Activated naive CD4-positive, alpha-beta T cell treated with anti-CD3 and anti-CD28 coated beads for 36 hours (primary cell): ENCODE results near the gene MORN1. TPM values are rescaled to one million over a fixed set of nuclear protein-coding genes. Genes with fewer than 3 reads are reported as not detected.

Experiments used
- CTCF ChIA-PET: fragments of 350-600 bp; sonication (Branson Sonifier 250); formaldehyde crosslinking; loops from one replicate; lab custom pipeline; 2021; ENCODE audit warnings: antibody characterized with exemption; lab: Charles Lee
- DNase-seq: peaks from one replicate; pipeline ENCODE4 v3.0.0-alpha.2; 2020
- H3K27ac Mint-ChIP-seq: one replicate; pipeline ENCODE4 v1.8.0; 2021; ENCODE audit warnings: mild to moderate bottlenecking, mixed read lengths
- H3K27me3 Mint-ChIP-seq: one replicate; pipeline ENCODE4 v1.8.0; 2021; ENCODE audit warnings: low read depth, mixed read lengths
- H3K36me3 Mint-ChIP-seq: one replicate; pipeline ENCODE4 v1.8.0; 2021; ENCODE audit warnings: low read depth, mixed read lengths
- H3K4me1 Mint-ChIP-seq: one replicate; pipeline ENCODE4 v1.8.0; 2021; ENCODE audit warnings: low read depth, mixed read lengths
- H3K4me3 Mint-ChIP-seq: one replicate; pipeline ENCODE4 v1.8.0; 2021; ENCODE audit warnings: mild to moderate bottlenecking, moderate library complexity, mixed read lengths
- H3K9me3 Mint-ChIP-seq: one replicate; pipeline ENCODE4 v1.8.0; 2021; ENCODE audit warnings: mixed read lengths
- intact Hi-C: fragments of 100-400 bp; cut with micrococcal nuclease; formaldehyde crosslinking; loops from one replicate; pipeline ENCODE4 v1.15.1; 2023
- total RNA-seq, 2 experiments: library from RNA; stranded (reverse); gene quantifications; one replicate each; pipeline ENCODE4 v1.2.3, GENCODE V29; 2021

Gene MORN1
- total RNA-seq, 2 experiments from 2014 or later, result 3.2 to 4.9 TPM

DNA sequence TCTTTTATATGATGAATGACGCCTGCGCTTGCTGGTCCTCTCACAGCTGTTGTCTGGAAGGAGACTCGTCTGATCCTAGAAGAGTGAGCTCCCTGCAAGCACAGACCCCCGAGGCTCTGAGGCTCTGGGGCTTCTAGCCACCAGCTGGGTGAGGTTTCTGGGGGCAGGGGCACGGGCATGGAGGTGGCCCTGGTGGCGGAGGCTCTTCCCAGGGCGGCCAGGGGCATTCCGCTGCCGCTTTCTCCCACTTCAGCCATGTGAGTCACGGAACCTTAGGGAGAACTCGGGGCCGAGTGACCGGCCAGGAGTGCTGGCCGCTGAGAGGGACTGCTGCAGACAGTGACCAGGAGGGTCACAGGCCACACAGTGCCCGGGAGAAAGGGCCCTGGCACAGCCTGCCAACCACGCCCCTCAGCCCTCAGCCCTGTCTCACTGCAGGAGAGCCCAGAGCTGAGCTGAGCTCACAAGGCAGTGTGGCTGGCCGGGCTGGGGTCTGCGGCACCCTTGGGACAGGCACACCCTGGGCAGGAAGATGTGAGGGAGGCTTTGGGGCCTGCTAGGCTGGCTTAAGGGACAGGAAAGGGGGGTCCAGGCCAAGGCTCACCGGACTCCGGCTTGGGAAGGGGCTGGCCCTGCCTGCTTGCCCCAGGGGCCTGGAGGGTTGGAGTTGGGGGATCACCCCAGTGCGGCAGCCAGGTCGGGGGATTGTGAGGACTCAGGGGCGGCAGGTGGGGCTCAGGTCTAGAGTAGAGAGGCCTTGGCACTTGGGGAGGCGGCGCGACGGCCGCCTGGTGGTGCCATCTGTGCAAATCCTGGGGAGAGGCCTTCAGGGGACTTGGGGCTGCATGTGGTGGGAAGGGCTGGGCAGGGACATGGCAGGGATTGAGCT lies 35.7 kb downstream of the MORN1 start:
- no peak for DNase-seq
- Mint-ChIP-seq H3K4me1 (no peaks in the 10 kb centered on the region), H3K9me3 (no peaks in the 10 kb centered on the region), H3K36me3 (no peaks in the 10 kb centered on the region), H3K27me3 (no peaks in the 10 kb centered on the region), H3K27ac (no peak overlapping the region), H3K4me3 (no peak overlapping the region)
- intact Hi-C loops, result no loop called here
- CTCF ChIA-PET, result no interaction called here

DNA sequence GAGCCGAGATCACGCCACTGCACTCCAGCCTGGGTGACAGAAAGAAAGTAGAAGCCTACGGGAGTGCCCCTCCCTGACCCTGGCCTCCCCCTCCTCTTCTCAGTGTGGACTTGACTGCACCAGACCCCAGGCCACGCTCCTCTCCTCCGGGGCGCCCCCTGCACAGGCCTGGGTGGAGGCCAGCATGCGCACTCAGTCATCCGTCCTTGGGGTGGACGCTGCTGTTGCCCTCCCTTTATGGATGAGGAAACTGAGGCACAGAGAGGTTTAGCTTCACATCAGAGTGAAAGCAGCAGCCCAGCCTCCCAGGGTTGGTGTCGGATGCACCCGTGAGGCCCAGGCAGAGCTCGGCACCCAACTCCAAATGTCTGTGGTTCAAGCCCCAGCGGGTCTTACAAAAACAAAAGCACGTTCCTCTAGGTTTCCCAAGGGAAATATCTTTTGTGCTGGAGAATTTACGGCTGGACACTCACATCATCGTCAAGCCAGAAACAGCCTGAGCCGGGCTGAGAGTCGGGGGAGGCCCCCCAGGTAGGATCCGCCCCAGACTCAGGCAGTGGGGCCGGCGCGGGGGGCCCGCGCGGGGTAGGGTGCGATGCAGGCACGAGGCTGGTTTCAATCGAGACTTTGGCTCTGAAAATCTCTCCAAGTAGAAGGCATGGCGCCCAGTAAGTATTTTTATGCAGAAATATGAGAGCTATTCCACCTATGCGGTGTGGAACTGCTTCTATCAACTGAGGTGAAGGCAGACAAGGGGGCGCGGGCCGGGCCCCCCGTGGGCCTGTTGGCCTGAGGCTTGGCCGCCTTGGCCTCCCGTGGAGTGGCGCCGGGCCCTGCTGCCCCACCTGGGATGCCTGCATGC lies 36.6 kb downstream of the MORN1 start:
- intact Hi-C loops, result no loop called here
- DNase-seq, result no peak
- Mint-ChIP-seq H3K27ac (no peak overlapping the region), H3K36me3 (no peaks in the 10 kb centered on the region), H3K4me1 (no peaks in the 10 kb centered on the region), H3K27me3 (no peaks in the 10 kb centered on the region), H3K4me3 (no peak overlapping the region), H3K9me3 (no peaks in the 10 kb centered on the region)
- CTCF ChIA-PET, result no interaction called here

DNA sequence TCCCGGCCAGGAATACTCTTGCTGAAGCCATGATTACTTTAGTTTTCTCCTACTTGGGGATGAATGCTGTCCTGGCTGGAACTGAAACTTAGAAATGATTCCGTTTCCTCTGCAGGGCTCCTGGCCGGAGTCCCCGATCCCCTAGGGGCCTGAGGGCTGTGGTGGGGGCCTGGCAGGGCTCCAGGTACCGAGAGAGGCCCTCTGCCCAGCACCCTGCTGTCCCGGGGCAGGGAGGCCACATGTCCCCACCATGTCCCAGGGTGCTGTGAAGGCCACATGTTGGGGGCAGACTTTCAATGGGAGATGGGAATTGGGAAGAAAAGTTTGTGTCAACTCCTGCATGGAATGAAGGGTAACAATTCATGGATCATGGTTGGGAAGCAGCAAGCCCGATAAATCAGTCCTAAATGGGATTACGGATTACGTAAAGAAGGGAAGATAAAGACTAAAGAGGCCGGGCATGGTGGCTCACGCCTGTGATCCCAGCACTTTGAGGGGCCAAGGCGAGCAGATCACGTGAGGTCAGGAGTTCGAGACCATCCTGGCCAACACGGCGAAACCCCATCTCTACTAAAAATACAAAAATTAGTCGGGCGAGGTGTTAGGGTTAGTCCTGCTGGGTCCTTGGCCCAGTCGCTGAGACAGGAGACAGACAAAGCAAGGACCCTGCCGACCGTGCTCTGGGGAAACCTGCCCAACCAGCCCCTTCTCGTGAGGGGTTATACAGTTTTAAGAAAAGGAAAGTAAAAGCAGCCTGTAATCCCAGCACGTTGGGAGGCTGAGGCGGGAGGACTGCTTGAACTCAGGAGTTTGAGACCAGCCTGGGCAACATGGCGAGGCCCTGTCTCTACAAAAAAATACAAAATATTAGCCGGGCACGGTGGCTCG lies 37.6 kb downstream of the MORN1 start:
- no peaks in the 10 kb centered on the region for H3K9me3 Mint-ChIP-seq
- H3K27ac Mint-ChIP-seq, result no peak overlapping the region
- H3K27me3 Mint-ChIP-seq, result no peaks in the 10 kb centered on the region
- CTCF ChIA-PET, result no interaction called here
- no peaks in the 10 kb centered on the region for H3K4me1 Mint-ChIP-seq
- H3K36me3 Mint-ChIP-seq, result no peaks in the 10 kb centered on the region
- no peak for DNase-seq
- no peak overlapping the region for H3K4me3 Mint-ChIP-seq
- intact Hi-C loops, result no loop called here

DNA sequence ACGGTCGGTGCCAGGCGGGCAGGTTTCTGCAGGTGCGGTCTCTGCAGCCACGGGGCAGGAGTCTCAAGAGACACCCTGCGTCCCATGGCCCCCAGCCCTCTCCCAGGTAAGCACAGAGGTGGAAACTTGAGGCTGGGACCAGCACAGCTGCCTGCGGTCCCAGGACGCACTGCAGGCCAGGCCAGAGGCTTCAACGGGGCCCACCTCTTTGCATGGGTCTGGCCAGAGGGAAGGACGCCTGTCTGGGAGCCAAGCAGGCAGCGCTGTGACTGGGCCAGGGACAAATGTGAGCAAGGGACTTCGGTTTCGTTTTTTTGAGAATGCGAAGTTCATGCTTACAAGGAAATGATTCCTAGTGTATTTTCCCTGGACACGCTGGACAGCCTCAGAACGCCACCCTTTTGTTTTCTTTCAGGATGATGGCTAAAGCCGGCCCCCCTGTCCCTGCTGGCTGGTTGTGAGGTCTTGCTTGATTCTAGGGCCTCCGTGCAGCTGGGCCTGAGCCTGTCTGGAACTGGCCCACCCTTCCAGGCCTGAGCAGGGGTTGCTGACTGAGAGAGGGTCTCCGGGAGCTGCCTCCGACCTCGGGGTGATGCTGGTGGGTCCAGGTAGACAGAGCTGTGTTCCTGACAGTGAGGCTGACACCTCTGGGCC lies 38.3 kb downstream of the MORN1 start:
- H3K27ac Mint-ChIP-seq, result no peak overlapping the region
- no peaks in the 10 kb centered on the region for H3K4me1 Mint-ChIP-seq
- H3K9me3 Mint-ChIP-seq, result no peaks in the 10 kb centered on the region
- no peaks in the 10 kb centered on the region for H3K36me3 Mint-ChIP-seq
- DNase-seq, result no peak
- H3K4me3 Mint-ChIP-seq, result no peak overlapping the region
- intact Hi-C loops, result no loop called here
- CTCF ChIA-PET, result no interaction called here
- H3K27me3 Mint-ChIP-seq, result no peaks in the 10 kb centered on the region

DNA sequence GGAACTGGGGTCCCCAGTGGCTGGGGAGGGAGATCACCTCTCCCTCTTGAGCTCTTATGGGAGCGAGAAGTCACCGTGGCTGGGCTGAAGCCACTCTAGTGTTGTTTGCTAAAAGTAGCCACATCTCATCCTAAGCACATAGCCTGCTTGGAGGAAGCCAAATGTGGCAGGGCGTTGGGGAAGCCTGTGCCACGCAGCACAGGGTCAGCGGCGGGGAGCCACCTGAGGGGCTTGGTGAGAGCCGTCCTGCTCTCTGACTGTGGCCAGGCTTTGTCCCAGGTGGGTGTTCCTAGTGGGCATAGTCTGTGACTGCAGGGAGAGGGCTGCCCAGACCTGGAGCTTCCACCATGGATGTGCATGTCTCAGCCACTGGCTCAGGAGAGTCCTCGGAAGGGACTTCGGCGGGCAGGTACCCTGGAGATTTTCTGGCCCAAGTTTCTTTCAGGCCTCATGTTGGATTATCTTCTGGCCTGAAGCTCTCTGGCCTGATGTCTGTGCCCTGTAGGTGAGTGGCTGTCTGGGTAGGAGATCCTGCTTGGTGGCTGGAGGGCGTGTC lies 38.9 kb downstream of the MORN1 start:
- H3K36me3 Mint-ChIP-seq, result no peaks in the 10 kb centered on the region
- H3K9me3 Mint-ChIP-seq, result no peaks in the 10 kb centered on the region
- no peak overlapping the region for H3K27ac Mint-ChIP-seq
- intact Hi-C loops, result no loop called here
- H3K4me1 Mint-ChIP-seq, result no peaks in the 10 kb centered on the region
- DNase-seq, result no peak
- no peaks in the 10 kb centered on the region for H3K27me3 Mint-ChIP-seq
- H3K4me3 Mint-ChIP-seq, result no peak overlapping the region
- CTCF ChIA-PET, result no interaction called here

DNA sequence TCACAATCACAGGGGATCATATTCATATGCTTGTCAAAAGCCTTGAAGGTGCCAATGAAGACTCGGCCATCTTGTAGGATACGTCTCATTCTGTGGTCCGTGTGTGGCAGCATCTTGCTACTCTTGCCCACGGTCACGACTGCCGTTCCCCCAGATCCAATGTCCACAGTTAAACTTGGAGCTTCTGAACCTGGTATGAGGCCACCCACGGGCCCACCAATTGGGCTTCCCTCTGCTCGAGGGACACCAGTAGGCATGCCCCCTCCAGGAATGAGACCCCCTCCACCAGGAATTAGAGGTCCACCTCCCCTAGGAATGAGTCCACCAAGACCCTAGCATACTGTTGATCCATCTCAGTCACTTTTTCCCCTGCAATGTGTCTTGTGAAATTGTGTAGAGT lies 39.6 kb downstream of the MORN1 start:
- Mint-ChIP-seq H3K9me3 (no peaks in the 10 kb centered on the region), H3K36me3 (no peaks in the 10 kb centered on the region), H3K27me3 (no peaks in the 10 kb centered on the region), H3K27ac (no peak overlapping the region), H3K4me1 (no peaks in the 10 kb centered on the region), H3K4me3 (no peak overlapping the region)
- CTCF ChIA-PET, result no interaction called here
- intact Hi-C loops, result no loop called here
- no peak for DNase-seq

DNA sequence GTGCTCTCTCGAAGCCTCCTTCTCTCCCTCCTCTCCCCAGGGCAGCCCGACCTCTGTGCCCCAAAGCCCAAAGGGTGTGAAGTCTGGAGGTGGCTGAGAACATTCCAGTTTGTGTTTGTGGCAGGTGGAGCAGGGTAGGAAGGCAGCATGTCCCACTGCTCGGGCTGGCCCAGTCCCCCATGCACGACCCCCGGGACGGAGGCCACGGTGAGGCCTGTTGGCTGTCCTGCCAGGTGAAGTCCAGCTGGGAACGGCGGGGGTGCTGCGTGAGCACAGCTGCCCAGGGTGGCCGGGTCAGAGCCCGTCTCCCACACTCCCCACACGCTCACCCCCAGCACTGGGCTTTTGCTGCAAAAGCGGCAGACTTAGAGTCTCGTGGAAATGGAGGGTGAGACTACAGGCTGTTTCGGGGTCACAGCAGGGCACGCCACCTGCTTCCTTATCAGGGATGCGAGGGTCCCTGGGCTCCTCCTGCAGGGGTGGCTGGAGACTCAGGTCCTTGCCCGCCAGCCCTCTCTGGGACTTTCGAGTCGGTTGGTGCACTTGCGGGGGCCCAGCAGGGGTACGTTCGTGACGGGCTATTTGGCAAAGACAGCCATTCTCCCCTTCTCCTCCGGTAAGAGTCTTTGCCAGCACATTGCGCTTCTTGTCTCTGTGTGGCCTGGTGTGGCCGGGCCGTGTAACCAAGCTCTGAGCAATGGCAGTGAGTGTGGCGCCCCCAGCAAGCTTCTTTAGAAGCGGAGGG lies 40.3 kb downstream of the MORN1 start:
- Mint-ChIP-seq H3K9me3 (no peaks in the 10 kb centered on the region), H3K4me1 (no peaks in the 10 kb centered on the region), H3K27me3 (no peaks in the 10 kb centered on the region), H3K36me3 (no peaks in the 10 kb centered on the region), H3K4me3 (no peak overlapping the region), H3K27ac (no peak overlapping the region)
- CTCF ChIA-PET, result no interaction called here
- intact Hi-C loops, result no loop called here
- no peak for DNase-seq

DNA sequence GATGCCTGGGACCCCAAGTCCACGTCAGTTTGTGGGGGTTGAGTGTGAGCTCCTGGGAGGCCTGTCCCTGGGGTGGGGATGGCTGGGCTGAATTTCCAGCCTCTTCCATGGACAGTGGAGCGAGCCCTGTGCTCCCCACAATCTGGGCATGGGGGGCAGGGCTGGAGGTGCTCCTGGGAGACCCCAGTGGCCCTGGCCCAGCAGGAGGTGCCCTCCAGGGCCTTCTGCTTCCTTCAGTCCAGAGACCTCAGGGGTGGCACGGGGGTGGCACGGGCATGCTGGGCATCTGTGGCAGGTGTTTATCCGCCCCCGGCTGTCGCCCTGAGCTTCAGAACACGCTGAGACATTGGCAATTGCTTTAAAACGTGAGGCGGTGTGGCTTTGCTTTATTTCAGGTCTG lies 40.9 kb downstream of the MORN1 start:
- H3K36me3 Mint-ChIP-seq, result no peaks in the 10 kb centered on the region
- H3K4me1 Mint-ChIP-seq, result no peaks in the 10 kb centered on the region
- H3K27me3 Mint-ChIP-seq, result no peaks in the 10 kb centered on the region
- intact Hi-C loops, result no loop called here
- H3K4me3 Mint-ChIP-seq, result no peak overlapping the region
- H3K9me3 Mint-ChIP-seq, result no peaks in the 10 kb centered on the region
- CTCF ChIA-PET, result no interaction called here
- DNase-seq, result no peak
- H3K27ac Mint-ChIP-seq, result no peak overlapping the region

DNA sequence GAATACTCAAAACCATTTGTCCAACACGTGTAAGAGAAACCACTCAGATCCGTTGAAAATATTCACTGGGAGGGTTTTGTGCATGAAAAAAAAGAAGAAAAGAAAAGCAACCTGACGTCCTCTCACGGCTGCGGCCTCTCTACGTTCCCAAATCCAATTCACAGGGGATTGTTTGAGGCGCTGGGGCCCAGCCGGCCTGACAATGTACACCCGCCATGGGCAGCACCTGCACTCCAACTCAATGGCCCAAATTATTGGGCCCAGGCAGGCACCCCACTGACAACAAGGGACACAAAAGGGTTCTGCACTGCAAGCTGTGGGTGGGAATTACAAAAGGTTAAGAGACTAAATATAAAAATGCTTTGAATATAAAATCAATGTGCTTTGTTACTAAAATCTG lies 41.5 kb downstream of the MORN1 start:
- Mint-ChIP-seq H3K4me1 (no peaks in the 10 kb centered on the region), H3K4me3 (no peak overlapping the region), H3K27me3 (no peaks in the 10 kb centered on the region), H3K36me3 (no peaks in the 10 kb centered on the region), H3K27ac (no peak overlapping the region), H3K9me3 (no peaks in the 10 kb centered on the region)
- intact Hi-C loops, result no loop called here
- CTCF ChIA-PET, result no interaction called here
- no peak for DNase-seq

DNA sequence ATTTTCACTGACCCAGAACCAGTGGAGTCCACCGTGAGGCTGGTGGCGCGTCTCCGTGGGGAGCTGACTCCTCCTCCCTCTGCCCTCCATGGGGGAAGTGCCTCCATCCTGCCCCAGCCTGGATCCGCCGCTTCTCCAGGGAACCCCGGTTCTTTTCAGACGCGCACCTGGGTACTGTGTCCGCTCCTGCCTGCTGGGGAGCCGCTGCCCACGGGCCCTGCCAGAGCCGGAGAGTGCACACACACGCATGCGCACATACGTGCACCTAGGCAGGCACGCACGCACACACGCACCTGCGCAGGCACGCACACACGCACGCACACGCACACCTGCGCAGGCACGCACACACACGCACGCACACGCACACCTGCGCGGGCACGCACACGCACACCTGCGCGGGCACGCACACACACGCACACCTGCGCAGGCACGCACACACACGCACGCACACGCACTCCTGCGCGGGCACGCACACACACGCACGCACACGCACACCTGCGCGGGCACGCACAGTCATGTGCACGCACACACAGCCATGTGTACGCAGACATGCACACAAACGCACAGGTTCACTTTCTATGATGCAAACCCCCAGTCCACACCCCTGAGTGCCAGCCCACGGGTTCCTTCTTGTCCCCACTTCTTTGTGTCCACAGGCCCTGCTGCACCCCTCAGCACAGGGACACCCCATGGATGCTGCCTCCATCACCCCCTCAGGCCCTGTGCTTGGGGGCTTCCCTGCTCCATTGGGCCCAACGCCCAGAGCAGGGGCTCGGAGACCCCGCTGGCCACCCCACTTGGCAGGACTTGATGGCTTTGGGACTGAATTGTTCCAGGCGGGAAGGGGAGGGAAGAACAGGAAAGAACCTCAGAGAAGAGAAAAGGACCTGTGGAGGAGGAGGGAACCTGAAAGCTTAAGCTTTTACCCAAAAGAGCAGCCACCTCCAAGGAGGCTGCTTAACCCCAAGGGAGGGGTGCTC lies 42.7 kb downstream of the MORN1 start:
- H3K4me3 Mint-ChIP-seq, result no peak overlapping the region
- intact Hi-C loops, result no loop called here
- CTCF ChIA-PET, result no interaction called here
- no peaks in the 10 kb centered on the region for H3K9me3 Mint-ChIP-seq
- H3K36me3 Mint-ChIP-seq, result no peaks in the 10 kb centered on the region
- H3K4me1 Mint-ChIP-seq, result no peaks in the 10 kb centered on the region
- no peak for DNase-seq
- H3K27ac Mint-ChIP-seq, result no peak overlapping the region
- H3K27me3 Mint-ChIP-seq, result no peaks in the 10 kb centered on the region
